Measurements from ENCODE around the gene BABAM1. TPM values are rescaled to one million over a fixed set of nuclear protein-coding genes. Genes with fewer than 3 reads are reported as not detected.
A peak's percentile ranks its signal among the peaks of the same experiment; 100 is the strongest.
"Not testable (repeated sequence)": the region's sequence is repeated elsewhere in the genome, so short reads cannot be mapped to it uniquely, and the experiment has no call there.

Gene BABAM1
- total RNA-seq, 1 donor from 2014 or later = 82.0 TPM

DNA sequence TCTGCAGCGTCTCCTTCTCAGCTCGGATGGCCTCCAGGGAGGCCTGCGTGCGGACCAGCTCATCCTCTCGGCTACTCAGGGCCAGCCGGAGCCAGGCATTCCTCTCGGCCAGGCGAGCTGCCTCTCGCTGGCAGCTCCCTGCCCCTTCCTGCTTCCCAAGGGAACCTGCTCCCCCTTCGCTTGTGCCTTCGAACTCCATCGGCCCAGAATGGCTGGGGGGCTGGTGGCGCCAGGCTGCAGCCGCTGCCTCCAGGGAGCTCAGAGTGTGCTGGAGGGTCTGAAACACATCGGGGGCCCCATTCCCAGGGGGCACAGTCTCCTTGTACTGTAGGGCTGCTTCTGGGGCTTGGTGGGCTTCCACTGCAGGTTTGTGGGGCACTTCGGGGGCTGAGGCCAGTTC, 4.7 kb upstream of the BABAM1 start:
- intact Hi-C loops (cut with DNase I) = no loop called here
- ATAC-seq = no peak
- no peak for DNase-seq (ENCODE audit: missing footprints)

DNA sequence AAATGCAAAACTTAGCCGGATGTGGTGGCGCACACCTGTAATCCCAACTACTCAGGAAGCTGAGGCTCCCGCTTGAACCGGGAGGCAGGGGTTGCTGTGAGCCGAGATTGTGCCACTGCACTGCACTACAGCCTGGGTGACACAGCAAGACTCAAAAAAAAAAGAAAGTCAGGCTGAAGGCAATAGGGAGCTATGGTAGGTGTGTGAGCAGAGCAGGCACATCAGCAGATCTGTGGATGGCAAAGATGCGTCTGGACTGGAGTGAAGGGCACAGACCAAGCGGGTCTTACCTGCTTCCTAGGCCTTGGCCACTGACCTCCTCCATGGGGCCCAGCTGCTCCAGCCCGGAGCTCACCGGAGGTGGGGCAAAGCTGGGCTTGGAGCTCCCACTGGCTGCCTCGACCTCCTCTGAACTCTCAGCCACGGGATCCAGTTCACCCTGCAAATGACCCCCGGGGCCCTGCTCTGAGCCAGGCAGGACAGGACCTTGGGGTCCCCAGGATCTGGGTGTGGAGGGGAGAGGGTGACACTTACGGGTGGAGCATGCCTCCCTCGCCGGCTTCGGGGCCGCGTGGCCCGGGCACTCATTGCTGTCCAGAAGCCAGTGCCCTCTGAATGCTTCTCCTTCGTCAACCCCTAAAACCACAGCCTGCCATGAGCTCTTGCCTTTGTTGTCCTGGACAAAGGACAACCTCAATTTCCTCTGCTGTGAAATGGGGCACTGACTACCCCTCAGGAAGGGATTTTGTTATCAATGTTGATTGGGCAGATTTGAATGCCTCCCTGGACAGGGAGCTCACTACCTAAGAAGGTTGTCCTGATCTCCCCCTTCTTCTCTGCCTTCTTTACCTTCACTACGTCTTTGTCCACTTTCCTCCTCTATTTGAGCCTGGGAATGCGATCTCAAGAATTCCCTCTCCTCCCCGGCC, 3.3 kb upstream of the BABAM1 start:
- DNase-seq (ENCODE audit: missing footprints) (no peak), ATAC-seq (no peak)
- intact Hi-C loops (cut with DNase I) = no loop called here

DNA sequence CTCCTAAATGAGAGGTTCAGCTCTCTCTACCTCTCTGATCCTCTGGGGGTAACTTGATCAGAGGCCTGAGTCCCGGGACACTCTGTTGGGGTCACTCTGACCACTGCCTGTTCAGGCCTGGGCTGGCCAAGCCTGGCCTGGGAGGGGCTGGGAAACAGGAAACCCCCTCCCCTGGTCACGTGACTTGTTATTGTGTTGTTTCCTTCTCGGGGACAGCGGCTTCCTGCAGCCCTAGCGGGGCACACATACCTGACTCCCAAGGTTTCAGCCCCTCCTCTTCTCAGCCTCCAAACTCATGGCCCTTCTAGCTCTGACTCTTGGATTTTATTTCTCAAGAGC, 2.6 kb upstream of the BABAM1 start, which contains the start of gene USHBP1:
Gene USHBP1 (minus strand): TSS at position 105 of the 339 bp plus-strand sequence. CDS start 446 bp downstream, outside the sequence.
- DNase-seq (ENCODE audit: missing footprints) (no peak), ATAC-seq (no peak)
- intact Hi-C loops (cut with DNase I) = no loop called here

DNA sequence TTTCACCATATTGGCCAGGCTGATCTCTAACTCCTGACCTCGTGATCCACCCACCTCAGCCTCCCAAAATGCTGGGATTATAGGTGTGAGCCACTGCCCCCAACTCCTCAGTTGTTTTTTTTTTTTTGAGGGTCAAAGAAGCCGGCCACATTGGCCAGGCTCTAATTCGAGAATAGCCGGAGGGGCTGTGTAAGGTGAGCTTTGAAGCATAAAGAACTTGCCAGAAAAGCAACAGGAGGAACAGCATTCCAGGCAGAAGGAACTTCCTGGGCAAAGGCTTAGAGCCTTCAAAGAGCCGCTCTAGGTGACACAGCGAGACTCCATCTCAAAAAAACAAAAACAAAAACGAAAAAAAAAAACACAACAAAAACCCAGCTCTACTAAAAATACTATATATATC, 1.2 kb upstream of the BABAM1 start:
- intact Hi-C loops (cut with DNase I) = no loop called here
- no peak for ATAC-seq

DNA sequence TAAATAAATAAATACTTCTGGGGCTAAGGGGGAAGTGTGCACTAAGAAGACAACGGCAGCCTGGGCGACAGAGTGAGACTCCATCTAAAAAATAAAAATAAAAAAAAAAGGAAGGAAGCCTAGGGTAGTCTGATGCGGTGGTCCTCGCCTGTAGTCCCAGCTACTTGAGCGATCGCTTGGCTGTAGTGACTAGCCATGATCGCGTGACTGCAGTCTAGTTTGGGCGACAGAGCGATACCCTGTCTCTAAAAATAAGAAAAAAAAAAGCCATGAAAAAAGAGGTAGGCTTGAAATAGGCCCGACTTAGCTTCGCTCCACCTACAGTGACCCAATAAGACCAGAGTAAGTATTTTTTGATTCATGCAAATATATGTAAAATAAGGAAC, 661 bp upstream of the BABAM1 start:
- intact Hi-C loops (cut with DNase I) = no loop called here
- ATAC-seq = no peak

More for the DNA sequence above, 1.2 kb upstream of the BABAM1 start:
- no peak for DNase-seq (ENCODE audit: missing footprints)

DNA sequence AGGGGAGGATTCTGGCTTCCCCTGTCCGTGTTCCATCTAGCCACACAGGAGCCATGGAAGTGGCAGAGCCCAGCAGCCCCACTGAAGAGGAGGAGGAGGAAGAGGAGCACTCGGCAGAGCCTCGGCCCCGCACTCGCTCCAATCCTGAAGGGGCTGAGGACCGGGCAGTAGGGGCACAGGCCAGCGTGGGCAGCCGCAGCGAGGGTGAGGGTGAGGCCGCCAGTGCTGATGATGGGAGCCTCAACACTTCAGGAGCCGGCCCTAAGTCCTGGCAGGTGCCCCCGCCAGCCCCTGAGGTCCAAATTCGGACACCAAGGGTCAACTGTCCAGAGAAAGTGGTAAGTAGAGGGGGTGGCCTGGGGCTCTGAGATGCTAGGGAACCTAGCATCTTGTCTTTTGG, 1.5 kb downstream of the BABAM1 start:
- ATAC-seq (no peak), DNase-seq (ENCODE audit: missing footprints) (no peak)
- intact Hi-C loops (cut with DNase I) = no loop called here

More for the DNA sequence above, 661 bp upstream of the BABAM1 start:
- no peak for DNase-seq (ENCODE audit: missing footprints)

DNA sequence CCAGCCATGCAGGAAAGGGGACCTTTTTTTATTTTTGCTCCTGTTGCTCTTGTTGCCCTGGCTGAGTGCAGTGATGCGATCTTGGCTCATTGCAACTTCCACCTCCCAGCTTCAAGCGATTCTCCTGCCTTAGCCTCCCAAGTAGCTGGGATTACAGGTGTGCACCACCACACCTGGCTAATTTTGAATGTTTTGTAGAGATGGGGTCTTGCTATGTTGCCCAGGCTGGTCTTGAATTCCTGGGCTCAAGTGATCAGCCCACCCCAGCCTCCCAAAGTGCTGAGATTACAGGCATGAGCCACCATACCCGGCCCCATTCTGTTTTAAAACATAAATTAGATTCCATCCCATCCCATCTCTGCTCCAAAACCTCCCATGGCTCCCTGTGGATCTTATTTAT, 7.6 kb downstream of the BABAM1 start:
- DNase-seq (ENCODE audit: missing footprints); intact Hi-C loops (cut with DNase I); ATAC-seq: not testable (repeated sequence)

DNA sequence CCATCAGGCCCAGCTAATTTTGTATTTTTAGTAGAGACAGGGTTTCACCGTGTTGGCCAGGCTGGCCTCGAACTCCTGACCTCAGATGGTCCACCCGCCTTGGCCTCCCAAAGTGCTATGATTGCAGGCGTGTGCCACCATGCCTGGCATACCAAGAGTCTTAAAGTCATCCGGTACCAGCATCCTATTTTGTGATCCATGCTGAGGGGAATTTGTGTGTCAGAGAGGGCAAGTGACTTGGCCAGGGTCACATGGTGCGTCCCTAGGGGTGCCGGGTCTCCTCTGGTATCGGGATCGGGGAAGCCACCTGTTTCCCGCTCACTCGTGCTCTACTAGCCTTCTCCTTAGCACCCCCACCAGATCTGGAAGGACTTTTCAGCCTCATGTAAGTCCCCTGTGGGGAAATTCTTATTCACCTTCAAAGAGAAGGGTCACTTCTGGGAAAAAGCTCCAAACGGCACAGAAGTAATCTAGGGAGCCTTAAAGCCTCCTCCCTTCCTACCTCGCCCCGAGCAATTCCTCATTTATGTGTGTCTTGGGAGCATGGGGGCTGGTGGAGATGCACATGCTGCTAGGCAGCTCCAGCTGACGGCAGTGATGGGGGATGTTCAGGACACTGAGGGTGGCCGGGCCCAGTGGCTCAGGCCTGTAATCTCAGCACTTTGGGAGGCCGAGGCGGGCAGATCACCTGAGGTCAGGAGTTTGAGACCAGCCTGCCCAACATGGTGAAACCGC, 8.4 kb downstream of the BABAM1 start:
- DNase-seq (ENCODE audit: missing footprints) (no peak), ATAC-seq (no peak)
- intact Hi-C loops (cut with DNase I) = no loop called here

DNA sequence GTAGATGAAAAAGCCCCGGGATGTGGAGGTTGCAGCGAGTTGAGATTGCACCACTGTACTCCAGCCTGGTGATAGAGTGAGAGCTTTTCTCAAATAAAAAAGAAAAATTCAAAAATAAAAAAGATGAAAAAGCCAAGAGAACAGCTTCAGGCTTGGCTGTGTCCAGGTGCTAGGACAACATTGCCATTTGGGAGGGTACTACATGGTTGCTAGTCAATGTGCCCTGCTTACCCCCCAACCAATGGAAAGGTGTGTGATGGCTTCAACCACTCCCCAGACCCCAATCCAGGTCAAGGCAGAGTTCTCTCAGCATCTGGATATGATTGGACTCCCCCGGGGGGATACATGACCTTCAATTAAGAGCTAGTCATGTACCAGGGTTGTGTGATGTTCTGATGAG, 12.2 kb downstream of the BABAM1 start:
- DNase-seq (ENCODE audit: missing footprints) (no peak), ATAC-seq (no peak)
- intact Hi-C loops (cut with DNase I) = no loop called here

DNA sequence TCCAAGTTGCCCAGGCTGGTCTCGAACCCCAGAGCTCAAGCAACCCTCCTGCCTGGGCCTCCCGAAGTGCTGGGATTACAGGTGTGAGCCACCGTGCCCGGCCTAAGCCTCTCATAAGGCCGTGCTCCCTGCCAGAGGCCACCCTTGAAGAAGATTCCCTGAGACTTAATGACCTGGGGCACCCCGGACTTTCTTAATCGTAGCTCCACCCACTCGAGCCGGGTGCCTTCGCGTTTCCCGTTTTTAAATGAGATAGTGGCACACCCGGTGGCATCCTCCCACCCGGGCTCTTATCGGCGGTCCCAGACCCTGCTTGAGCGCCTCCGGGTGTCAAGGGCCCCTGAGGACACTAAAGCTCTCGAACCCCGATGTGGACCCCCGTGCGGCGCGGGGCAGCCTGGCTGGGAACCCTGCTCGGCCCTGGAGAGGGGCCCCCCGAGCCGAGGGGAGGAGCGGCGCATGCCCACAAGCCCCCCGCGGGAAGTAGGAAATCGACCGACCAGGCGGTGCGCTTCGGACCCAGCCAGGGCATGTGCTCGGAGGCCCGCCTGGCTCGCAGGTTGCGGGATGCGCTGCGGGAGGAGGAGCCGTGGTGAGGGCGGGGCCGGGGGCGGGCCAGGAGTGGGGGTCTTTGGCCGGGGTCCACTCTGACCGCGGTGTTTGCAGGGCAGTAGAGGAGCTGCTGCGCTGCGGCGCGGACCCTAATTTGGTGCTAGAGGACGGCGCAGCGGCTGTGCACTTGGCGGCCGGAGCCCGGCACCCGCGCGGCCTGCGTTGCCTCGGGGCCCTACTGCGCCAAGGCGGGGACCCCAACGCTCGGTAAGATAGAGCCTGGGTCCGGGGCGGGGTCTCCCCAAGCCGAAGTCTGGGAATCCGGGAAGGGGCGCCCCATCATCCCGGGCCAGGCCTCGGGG, 14.4 kb downstream of the BABAM1 start, which contains the start of gene ANKLE1:
Gene ANKLE1 (plus strand): TSS at position 511 of the 914 bp plus-strand sequence. CDS start 20 bp downstream, at position 531.
- intact Hi-C loops (cut with DNase I) = loop anchor here (1.0 to 10.0 kb wide), 4 partner anchors 21 to 507 kb away; no protein-coding TSS in a partner anchor
- ATAC-seq (peak; percentile 26), DNase-seq (ENCODE audit: missing footprints) (peak; percentile 76)

DNA sequence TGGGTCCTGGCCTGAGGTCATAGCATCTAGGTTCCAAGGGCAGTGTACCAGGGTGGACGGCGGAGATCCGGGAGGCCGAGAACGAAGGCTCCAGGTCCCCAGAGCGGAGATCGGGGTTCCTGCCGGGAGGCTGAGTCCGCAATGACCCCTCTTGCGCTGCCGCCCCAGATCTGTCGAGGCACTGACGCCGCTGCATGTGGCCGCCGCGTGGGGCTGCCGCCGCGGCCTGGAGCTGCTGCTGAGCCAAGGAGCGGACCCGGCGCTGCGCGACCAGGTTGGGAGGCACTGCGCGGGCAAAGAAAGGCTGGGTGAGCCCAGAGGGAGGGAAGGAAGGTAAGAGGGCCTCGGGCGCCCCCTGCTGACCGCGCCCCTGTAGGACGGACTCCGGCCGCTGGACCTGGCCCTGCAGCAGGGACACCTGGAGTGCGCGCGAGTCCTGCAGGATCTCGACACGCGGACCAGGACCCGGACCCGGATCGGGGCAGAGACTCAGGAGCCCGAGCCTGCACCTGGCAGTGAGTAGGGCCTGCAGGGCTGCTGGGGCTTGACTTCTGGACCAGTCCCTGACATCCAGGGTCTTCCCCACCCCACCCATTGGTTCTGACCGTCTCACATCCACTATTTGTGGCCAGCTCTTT, 15.4 kb downstream of the BABAM1 start:
- intact Hi-C loops (cut with DNase I) = loop anchor here (1.0 to 10.0 kb wide), 3 partner anchors 78 to 508 kb away; no protein-coding TSS in a partner anchor
- peak; percentile 93 for ATAC-seq
- DNase-seq (ENCODE audit: missing footprints) = peak; percentile 94

DNA sequence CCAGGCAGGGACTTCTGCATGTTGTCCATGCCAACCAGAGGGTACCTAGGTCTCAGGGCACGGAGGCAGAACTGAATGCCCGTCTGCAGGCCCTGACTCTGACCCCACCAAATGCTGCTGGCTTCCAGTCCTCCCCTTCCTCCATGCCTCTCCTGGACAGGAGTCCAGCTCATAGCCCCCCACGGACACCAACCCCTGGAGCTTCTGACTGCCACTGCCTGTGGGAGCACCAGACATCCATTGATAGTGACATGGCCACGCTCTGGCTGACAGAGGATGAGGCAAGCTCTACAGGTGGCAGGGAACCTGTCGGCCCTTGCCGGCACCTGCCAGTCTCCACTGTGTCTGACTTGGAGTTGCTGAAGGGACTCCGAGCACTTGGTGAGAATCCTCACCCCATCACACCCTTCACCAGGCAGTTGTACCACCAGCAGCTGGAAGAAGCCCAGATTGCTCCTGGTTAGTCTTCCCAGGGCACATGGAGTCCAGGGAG, 16.3 kb downstream of the BABAM1 start:
- DNase-seq (ENCODE audit: missing footprints) = peak; percentile 11
- intact Hi-C loops (cut with DNase I) = loop anchor here (2.0 to 10.0 kb wide), 2 partner anchors 79 to 509 kb away; no protein-coding TSS in a partner anchor
- no peak for ATAC-seq

DNA sequence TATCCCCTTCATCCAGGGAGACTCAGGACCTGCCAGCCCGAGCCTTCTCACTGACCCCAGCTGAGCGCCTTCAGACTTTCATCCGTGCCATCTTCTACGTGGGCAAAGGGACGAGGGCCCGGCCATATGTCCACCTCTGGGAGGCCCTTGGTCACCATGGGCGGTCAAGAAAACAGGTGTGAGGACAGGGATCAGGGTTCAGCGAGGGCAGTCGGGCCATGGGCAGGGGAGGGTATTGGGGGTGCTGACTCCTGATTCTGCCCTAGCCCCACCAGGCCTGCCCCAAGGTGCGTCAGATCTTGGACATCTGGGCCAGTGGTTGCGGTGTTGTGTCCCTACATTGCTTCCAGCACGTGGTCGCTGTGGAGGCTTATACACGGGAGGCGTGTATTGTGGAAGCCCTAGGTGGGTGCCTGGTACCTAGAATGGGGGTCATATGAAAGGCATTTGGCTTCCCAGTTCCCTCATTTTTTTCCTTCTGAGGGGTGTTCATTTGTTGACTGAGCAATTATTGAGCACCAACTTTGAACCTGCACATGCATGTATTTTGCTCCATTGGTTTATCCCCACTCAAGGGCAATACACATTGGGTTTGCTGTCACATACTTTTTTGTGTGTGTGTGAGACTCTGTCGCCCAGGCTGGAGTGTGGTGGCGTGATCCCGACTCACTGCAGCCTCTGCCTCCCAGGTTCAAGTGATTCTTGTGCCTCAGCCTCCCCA, 18.3 kb downstream of the BABAM1 start:
- ATAC-seq (no peak), DNase-seq (ENCODE audit: missing footprints) (peak; percentile 46)
- intact Hi-C loops (cut with DNase I) = loop anchor here (10.0 kb wide), 1 partner anchor 511 kb away; no protein-coding TSS in a partner anchor

DNA sequence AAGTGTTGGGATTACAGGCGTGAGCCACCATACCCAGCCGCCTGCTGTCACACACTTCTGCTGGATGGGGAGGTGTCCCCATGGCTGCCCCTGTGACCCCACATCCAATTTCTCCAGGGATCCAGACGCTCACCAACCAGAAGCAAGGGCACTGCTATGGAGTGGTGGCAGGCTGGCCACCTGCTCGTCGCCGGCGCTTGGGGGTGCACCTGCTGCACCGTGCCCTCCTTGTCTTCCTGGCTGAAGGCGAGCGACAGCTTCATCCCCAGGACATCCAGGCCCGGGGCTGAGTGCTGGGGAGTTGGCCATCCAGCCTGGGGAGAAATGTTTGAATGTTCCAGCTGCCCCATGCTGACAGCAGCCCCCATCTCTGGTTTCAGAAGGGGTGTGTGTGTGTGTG, 19.0 kb downstream of the BABAM1 start:
- intact Hi-C loops (cut with DNase I) = loop anchor here (10.0 kb wide), 1 partner anchor 511 kb away; no protein-coding TSS in a partner anchor
- ATAC-seq (no peak), DNase-seq (ENCODE audit: missing footprints) (no peak)

DNA sequence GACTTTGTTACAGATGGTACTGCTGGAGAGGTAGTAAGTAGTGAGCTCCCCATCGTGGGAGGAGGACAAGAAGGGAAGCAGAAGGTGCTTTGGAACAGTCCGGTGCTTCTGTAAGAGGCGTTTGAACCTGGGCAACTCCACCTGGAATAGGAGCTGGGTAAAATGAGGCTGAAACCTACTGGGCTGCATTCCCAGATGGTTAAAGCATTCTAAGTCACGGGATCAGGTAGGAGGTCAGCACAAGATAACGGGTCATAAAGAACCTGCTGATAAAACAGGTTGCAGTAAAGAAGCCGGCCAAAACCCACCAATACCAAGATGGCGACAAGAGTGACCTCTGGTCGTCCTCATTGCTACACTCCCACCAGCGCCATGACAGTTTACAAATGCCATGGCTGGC, 19.5 kb downstream of the BABAM1 start:
- intact Hi-C loops (cut with DNase I) = loop anchor here (10.0 kb wide), 1 partner anchor 512 kb away; no protein-coding TSS in a partner anchor
- no peak for ATAC-seq
- DNase-seq (ENCODE audit: missing footprints) = no peak

DNA sequence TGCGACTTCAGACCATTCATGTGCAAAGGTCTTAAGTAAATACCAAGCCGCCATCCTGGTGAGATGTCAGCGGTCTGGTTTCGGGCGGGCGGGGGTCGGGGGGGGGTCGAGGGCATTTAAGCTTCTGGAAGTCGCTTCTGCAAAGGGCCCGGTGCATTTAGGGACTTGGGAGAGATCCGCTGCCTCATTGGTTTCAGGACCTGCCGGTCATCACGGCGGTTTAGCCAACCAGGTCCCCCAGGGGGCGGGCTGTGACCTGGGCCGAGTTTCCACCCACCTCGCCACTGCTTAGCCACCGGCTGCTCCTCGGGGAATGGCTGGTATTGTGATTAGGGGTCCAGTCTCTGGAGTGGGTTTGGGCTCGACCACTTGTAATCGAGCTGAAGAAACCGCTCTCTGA, 22.2 kb downstream of the BABAM1 start:
- ATAC-seq (no peak), DNase-seq (ENCODE audit: missing footprints) (peak; percentile 91)
- intact Hi-C loops (cut with DNase I) = loop anchor here (10.0 kb wide), 1 partner anchor 515 kb away; no protein-coding TSS in a partner anchor

Data from Right ventricle myocardium inferior (tissue), 1 donor.